22Rv1 (cell line): ENCODE results near the gene THOC7.

Source experiments
- ZFX ChIP-seq: fragments of 450-650 bp; IDR thresholded peaks from 2 replicates; pipeline ENCODE4 v1.6.1; 2017; ENCODE audit warnings: antibody characterized with exemption, borderline replicate concordance
- TF ChIP-seq, protein P1 (sequence below): fragments of 450-650 bp; IDR thresholded peaks from 2 replicates; pipeline ENCODE4 v1.5.1; 2017; ENCODE audit warnings: mild to moderate bottlenecking

DNA sequence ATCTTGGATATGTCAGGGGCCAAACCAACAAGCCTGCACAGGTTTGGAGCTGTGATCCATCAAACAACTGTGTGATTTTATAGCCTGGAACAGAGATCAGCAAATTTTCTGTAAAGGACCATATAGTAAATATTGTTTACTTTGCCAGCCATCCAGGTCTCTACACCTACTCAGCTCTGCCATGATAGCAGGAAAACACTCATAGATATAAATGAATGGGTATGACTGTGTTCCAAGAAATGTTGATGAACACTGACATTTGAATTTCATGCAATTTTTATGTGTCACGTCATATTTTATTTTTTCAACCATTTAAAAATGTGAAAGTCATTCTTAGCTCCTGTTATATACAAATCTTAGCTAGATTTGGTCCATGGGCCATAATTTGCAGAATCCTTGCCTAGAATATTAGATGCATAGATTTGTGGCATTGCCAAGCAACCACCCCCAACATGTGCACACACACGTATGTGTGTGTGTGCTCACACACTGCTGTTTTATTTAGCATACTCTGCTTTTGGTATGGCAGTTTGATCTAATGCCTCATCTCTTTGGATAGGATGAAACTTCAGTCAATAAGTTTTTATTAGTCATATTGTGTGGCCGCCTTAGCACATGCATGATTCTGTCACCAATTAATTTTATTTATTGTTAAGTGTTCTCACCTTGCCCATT lies 6.5 kb upstream of the THOC7 start:
- TF ChIP-seq, protein P1, sequence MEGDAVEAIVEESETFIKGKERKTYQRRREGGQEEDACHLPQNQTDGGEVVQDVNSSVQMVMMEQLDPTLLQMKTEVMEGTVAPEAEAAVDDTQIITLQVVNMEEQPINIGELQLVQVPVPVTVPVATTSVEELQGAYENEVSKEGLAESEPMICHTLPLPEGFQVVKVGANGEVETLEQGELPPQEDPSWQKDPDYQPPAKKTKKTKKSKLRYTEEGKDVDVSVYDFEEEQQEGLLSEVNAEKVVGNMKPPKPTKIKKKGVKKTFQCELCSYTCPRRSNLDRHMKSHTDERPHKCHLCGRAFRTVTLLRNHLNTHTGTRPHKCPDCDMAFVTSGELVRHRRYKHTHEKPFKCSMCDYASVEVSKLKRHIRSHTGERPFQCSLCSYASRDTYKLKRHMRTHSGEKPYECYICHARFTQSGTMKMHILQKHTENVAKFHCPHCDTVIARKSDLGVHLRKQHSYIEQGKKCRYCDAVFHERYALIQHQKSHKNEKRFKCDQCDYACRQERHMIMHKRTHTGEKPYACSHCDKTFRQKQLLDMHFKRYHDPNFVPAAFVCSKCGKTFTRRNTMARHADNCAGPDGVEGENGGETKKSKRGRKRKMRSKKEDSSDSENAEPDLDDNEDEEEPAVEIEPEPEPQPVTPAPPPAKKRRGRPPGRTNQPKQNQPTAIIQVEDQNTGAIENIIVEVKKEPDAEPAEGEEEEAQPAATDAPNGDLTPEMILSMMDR = no peak
- no peak for TF ChIP-seq ZFX
